T-helper 2 cell treated with Interferon-gamma antibody and Interleukin-4, amounts not matched to agents 100 ng/mL and 5 ng/mL, for 36 hours (primary cell): ENCODE data around the gene NAT14. TPM values are rescaled to one million over a fixed set of nuclear protein-coding genes. Genes with fewer than 3 reads are reported as not detected.
"Not testable (repeated sequence)": the region's sequence is repeated elsewhere in the genome, so short reads cannot be mapped to it uniquely, and the experiment has no call there.

Source experiments
- intact Hi-C: fragments of 100-400 bp; cut with micrococcal nuclease; formaldehyde crosslinking; loops from one replicate; pipeline ENCODE4 v1.15.1; 2023
- total RNA-seq: library from RNA; stranded (reverse); gene quantifications from 2 replicates; pipeline ENCODE4 v1.2.3, GENCODE V29; 2022

Gene NAT14
- total RNA-seq, result 9.3 and 12.3 TPM in 2 replicates

- intact Hi-C loops, result no loop called here
Measured at GRCh38 chr19:55484593-55485438, at the start of gene NAT14. Gene NAT14 (plus strand): TSS chr19:55485188. CDS start chr19:55485709, 521 bp downstream.

GRCh38 chr19:55436847-55437246 is 48.1 kb upstream of the NAT14 start:
- intact Hi-C loops, result no loop called here

GRCh38 chr19:55437410-55437809 is 47.6 kb upstream of the NAT14 start:
- intact Hi-C loops, result no loop called here

GRCh38 chr19:55439052-55439451 is 45.9 kb upstream of the NAT14 start:
- intact Hi-C loops, result no loop called here

- intact Hi-C loops, result no loop called here
Measured at GRCh38 chr19:55440411-55441105, 44.4 kb upstream of the NAT14 start.

GRCh38 chr19:55441319-55441691 is 43.7 kb upstream of the NAT14 start:
- intact Hi-C loops, result no loop called here

- intact Hi-C loops, result no loop called here
Measured at GRCh38 chr19:55441692-55442321, 43.2 kb upstream of the NAT14 start.

- intact Hi-C loops, result no loop called here
Measured at GRCh38 chr19:55442372-55442961, 42.5 kb upstream of the NAT14 start.

- intact Hi-C loops, result no loop called here
Measured at GRCh38 chr19:55443045-55443823, 41.8 kb upstream of the NAT14 start, which contains the start of gene SHISA7. Gene SHISA7 (minus strand): TSS chr19:55443300. CDS start chr19:55442863, 437 bp downstream.

GRCh38 chr19:55443824-55444480 is 41.0 kb upstream of the NAT14 start:
- intact Hi-C loops, result no loop called here

- intact Hi-C loops, result no loop called here
Measured at GRCh38 chr19:55444646-55445045, 40.3 kb upstream of the NAT14 start.

GRCh38 chr19:55446060-55446459 is 38.9 kb upstream of the NAT14 start:
- intact Hi-C loops, result no loop called here

GRCh38 chr19:55447421-55448174 is 37.4 kb upstream of the NAT14 start:
- intact Hi-C loops, result no loop called here

- intact Hi-C loops, result not testable (repeated sequence)
Measured at GRCh38 chr19:55448175-55448490, 36.9 kb upstream of the NAT14 start.

GRCh38 chr19:55449469-55449868 is 35.5 kb upstream of the NAT14 start:
- intact Hi-C loops, result no loop called here

- intact Hi-C loops, result loop anchor here (10.0 kb wide), 1 partner anchor 307 kb away; the partner anchor contains the start of gene TNNT1
Measured at GRCh38 chr19:55451163-55451964, 33.6 kb upstream of the NAT14 start.

GRCh38 chr19:55451965-55452748 is 32.8 kb upstream of the NAT14 start:
- intact Hi-C loops, result loop anchor here (10.0 kb wide), 1 partner anchor 307 kb away; the partner anchor contains the start of gene TNNT1
